Prostate gland (tissue), 2 donors: ENCODE results near the gene PREPL.
A peak's percentile ranks its signal among the peaks of the same experiment; 100 is the strongest.

ENCODE experiments used
- POLR2A ChIP-seq: fragments of 450-650 bp; IDR thresholded peaks from one replicate; pipeline ENCODE4 v1.6.1; 2016; ENCODE audit warnings: antibody characterized with exemption, mild to moderate bottlenecking
- POLR2AphosphoS5 ChIP-seq: sonication (generic); formaldehyde crosslinking; IDR thresholded peaks from one replicate; pipeline ENCODE4 v1.6.1; 2017; ENCODE audit warnings: antibody characterized with exemption
- TF ChIP-seq, protein P1 (sequence below), 4 experiments: fragments of 200-600 bp in 2 of 4; fragments of 450-650 bp in 2 of 4; sonication (generic) in 2 of 4; IDR thresholded peaks; 1 replicate in 3 of 4; 2 replicates in 1 of 4; pipeline ENCODE4 v1.5.1; 2016 to 2019; ENCODE audit warnings: antibody characterized with exemption in 4 of 4, mild to moderate bottlenecking in 2 of 4, moderate library complexity in 2 of 4

DNA sequence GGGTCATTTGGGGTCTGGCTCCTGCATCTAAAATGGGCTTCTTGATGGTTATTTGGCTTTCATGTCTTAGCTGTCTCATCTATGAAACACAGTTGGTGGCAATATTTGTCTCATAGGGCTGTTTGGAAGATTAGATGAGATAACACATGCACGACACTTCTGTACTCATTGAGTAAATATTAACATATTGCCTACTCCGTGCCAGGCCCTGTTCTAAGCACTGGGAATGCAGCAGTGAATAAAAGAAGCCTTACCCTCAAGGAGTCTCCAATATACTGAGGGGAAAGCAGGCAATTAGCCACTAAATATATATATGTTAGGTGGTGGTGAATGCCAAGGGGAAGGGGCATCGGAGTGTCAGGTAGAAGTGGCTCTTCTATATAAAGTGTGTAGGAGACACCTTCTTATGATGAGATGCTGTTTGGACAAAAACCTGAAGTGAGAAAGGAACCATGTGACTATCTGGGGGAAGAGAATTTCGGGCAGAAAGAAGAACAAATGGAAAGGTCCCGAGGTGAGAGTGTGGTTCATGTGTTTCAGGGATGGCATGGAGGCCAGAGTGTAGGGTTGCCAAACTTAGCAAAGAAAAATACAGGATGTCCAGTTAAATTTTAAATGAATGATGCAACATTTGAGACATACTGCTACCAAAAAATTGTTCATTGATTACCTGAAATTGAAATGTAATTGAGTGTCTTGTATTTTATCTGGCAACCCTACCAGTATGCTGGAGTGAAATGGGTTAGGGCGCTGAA, 74.2 kb downstream of the PREPL start:
- no peak for TF ChIP-seq POLR2A
- TF ChIP-seq, protein P1, sequence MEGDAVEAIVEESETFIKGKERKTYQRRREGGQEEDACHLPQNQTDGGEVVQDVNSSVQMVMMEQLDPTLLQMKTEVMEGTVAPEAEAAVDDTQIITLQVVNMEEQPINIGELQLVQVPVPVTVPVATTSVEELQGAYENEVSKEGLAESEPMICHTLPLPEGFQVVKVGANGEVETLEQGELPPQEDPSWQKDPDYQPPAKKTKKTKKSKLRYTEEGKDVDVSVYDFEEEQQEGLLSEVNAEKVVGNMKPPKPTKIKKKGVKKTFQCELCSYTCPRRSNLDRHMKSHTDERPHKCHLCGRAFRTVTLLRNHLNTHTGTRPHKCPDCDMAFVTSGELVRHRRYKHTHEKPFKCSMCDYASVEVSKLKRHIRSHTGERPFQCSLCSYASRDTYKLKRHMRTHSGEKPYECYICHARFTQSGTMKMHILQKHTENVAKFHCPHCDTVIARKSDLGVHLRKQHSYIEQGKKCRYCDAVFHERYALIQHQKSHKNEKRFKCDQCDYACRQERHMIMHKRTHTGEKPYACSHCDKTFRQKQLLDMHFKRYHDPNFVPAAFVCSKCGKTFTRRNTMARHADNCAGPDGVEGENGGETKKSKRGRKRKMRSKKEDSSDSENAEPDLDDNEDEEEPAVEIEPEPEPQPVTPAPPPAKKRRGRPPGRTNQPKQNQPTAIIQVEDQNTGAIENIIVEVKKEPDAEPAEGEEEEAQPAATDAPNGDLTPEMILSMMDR (IDR thresholded peaks at IDR 0.05): no peak
- peak; percentile 70 for TF ChIP-seq POLR2AphosphoS5
